ENCODE results near the gene HK2.

HK2 gene

GRCh38 chr2:74937221-74937880 is 103.4 kb downstream of the HK2 start:
- H3K27me3 ChIP-seq (ENCODE audit: insufficient read depth, low read length) = peaks cover 2% of the 10 kb centered on the region; the same call in 1 of the 2 replicates
- no peak overlapping the region for H3K4me3 ChIP-seq (ENCODE audit: low read depth, low read length, poor library complexity, severe bottlenecking)
- H3F3A ChIP-seq (ENCODE audit: insufficient read depth, low read length) = no peaks in the 10 kb centered on the region
- no peaks in the 10 kb centered on the region for H3K9me3 ChIP-seq (ENCODE audit: low read length)
- no peak overlapping the region for H3K27ac ChIP-seq (ENCODE audit: low read depth, low read length, poor library complexity, severe bottlenecking)
- no peak for TF ChIP-seq CTCF (IDR thresholded peaks at IDR 0.05; ENCODE audit: low read length)
- no peak for TF ChIP-seq EZH2 (IDR thresholded peaks at IDR 0.05; ENCODE audit: borderline replicate concordance, low read length)
- no peaks in the 10 kb centered on the region for H3K79me2 ChIP-seq (ENCODE audit: insufficient read depth, low read length)
- no peaks in the 10 kb centered on the region for H3K36me3 ChIP-seq (ENCODE audit: insufficient read depth, low read length)
- H2AFZ ChIP-seq (ENCODE audit: low read length) = no peak overlapping the region
- H3K4me2 ChIP-seq (ENCODE audit: low read length) = no peak overlapping the region
- H3K4me1 ChIP-seq (ENCODE audit: insufficient read depth, low read length, severe bottlenecking) = no peaks in the 10 kb centered on the region
- no peak overlapping the region for H3K9ac ChIP-seq (ENCODE audit: low read length)
- no peaks in the 10 kb centered on the region for H4K20me1 ChIP-seq (ENCODE audit: insufficient read depth, low read length)
- H3K9me2 ChIP-seq (ENCODE audit: low read depth, low read length) = no peaks in the 10 kb centered on the region

GRCh38 chr2:74938264-74938663 is 104.3 kb downstream of the HK2 start:
- Histone ChIP-seq H3K4me3 (ENCODE audit: low read depth, low read length, poor library complexity, severe bottlenecking) (no peak overlapping the region), H3K9ac (ENCODE audit: low read length) (no peak overlapping the region), H3K9me3 (ENCODE audit: low read length) (no peaks in the 10 kb centered on the region), H3K27ac (ENCODE audit: low read depth, low read length, poor library complexity, severe bottlenecking) (no peak overlapping the region), H3K79me2 (ENCODE audit: insufficient read depth, low read length) (no peaks in the 10 kb centered on the region), H3K9me2 (ENCODE audit: low read depth, low read length) (no peaks in the 10 kb centered on the region), H3K36me3 (ENCODE audit: insufficient read depth, low read length) (no peaks in the 10 kb centered on the region), H2AFZ (ENCODE audit: low read length) (no peak overlapping the region), H3K4me2 (ENCODE audit: low read length) (no peak overlapping the region), H3K4me1 (ENCODE audit: insufficient read depth, low read length, severe bottlenecking) (no peaks in the 10 kb centered on the region), H3K27me3 (ENCODE audit: insufficient read depth, low read length) (no peaks in the 10 kb centered on the region), H3F3A (ENCODE audit: insufficient read depth, low read length) (no peaks in the 10 kb centered on the region), H4K20me1 (ENCODE audit: insufficient read depth, low read length) (no peaks in the 10 kb centered on the region)
- no peak for TF ChIP-seq CTCF (IDR thresholded peaks at IDR 0.05; ENCODE audit: low read length)
- no peak for TF ChIP-seq EZH2 (IDR thresholded peaks at IDR 0.05; ENCODE audit: borderline replicate concordance, low read length)

- H4K20me1 ChIP-seq (ENCODE audit: insufficient read depth, low read length) = no peaks in the 10 kb centered on the region
- H3K4me2 ChIP-seq (ENCODE audit: low read length) = no peak overlapping the region
- no peaks in the 10 kb centered on the region for H3K9me2 ChIP-seq (ENCODE audit: low read depth, low read length)
- H2AFZ ChIP-seq (ENCODE audit: low read length) = no peak overlapping the region
- no peaks in the 10 kb centered on the region for H3F3A ChIP-seq (ENCODE audit: insufficient read depth, low read length)
- no peaks in the 10 kb centered on the region for H3K27me3 ChIP-seq (ENCODE audit: insufficient read depth, low read length)
- no peaks in the 10 kb centered on the region for H3K4me1 ChIP-seq (ENCODE audit: insufficient read depth, low read length, severe bottlenecking)
- H3K79me2 ChIP-seq (ENCODE audit: insufficient read depth, low read length) = no peaks in the 10 kb centered on the region
- no peak overlapping the region for H3K9ac ChIP-seq (ENCODE audit: low read length)
- H3K27ac ChIP-seq (ENCODE audit: low read depth, low read length, poor library complexity, severe bottlenecking) = no peak overlapping the region
- TF ChIP-seq EZH2 (IDR thresholded peaks at IDR 0.05; ENCODE audit: borderline replicate concordance, low read length) (no peak), CTCF (IDR thresholded peaks at IDR 0.05; ENCODE audit: low read length) (no peak)
- no peak overlapping the region for H3K4me3 ChIP-seq (ENCODE audit: low read depth, low read length, poor library complexity, severe bottlenecking)
- no peaks in the 10 kb centered on the region for H3K9me3 ChIP-seq (ENCODE audit: low read length)
- H3K36me3 ChIP-seq (ENCODE audit: insufficient read depth, low read length) = no peaks in the 10 kb centered on the region
Measured at GRCh38 chr2:74939919-74940812, 106.2 kb downstream of the HK2 start.
